ENCODE data around the gene CRLF2. TPM values are rescaled to one million over a fixed set of nuclear protein-coding genes. Genes with fewer than 3 reads are reported as not detected.

The CRLF2 gene
- total RNA-seq, 1 experiment from 2014 or later, result not detected

DNA sequence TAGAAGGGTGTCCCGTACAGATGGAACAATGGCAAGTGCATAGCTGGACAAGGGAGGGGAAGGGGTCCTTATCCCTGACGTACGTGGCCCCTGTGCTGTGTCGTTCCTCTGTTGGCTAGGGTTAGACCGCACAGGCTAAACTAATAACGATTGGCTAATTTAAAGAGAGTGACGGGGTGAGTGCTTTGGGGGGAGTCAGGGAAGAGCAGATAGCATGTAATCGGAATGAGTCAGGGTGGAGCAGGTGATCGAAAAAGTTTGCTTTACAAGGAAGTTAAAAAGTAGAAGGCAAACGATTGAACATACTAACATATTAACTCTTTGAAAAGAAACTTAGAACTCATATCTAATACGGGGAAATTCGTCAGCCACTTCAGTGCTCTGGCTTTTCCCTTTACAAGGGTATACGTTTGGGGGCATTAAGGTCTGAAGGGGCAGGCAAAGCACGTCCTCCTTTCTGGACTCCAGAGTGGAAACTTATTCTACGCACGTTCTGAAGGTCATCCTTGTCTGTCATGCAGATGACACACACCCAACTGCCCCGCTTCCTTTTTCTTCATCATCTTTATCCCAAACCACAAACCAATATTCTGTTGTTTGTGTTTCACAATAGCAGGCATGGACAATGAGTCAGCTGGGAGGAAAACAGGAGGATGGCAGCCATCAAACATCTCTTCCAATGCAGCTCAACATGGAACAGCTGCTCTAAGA, 10.2 kb upstream of the CRLF2 start (continued):
- TF ChIP-seq, protein P1, sequence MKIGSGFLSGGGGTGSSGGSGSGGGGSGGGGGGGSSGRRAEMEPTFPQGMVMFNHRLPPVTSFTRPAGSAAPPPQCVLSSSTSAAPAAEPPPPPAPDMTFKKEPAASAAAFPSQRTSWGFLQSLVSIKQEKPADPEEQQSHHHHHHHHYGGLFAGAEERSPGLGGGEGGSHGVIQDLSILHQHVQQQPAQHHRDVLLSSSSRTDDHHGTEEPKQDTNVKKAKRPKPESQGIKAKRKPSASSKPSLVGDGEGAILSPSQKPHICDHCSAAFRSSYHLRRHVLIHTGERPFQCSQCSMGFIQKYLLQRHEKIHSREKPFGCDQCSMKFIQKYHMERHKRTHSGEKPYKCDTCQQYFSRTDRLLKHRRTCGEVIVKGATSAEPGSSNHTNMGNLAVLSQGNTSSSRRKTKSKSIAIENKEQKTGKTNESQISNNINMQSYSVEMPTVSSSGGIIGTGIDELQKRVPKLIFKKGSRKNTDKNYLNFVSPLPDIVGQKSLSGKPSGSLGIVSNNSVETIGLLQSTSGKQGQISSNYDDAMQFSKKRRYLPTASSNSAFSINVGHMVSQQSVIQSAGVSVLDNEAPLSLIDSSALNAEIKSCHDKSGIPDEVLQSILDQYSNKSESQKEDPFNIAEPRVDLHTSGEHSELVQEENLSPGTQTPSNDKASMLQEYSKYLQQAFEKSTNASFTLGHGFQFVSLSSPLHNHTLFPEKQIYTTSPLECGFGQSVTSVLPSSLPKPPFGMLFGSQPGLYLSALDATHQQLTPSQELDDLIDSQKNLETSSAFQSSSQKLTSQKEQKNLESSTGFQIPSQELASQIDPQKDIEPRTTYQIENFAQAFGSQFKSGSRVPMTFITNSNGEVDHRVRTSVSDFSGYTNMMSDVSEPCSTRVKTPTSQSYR (CRISPR knock-in tag; IDR thresholded peaks at IDR 0.05), result no peak
- TF ChIP-seq ZNF317 (CRISPR knock-in tag; IDR thresholded peaks at IDR 0.05; ENCODE audit: borderline replicate concordance, low read depth) (no peak), CDX4 (CRISPR knock-in tag; IDR thresholded peaks at IDR 0.05; ENCODE audit: borderline replicate concordance) (no peak), ZMAT4 (CRISPR knock-in tag; IDR thresholded peaks at IDR 0.05) (no peak), NFE2L1 (CRISPR knock-in tag; IDR thresholded peaks at IDR 0.05) (no peak), SOX15 (CRISPR knock-in tag; IDR thresholded peaks at IDR 0.05) (no peak), ZNF425 (CRISPR knock-in tag; conservative IDR thresholded peaks at IDR 0.05) (no peak), SP1 (CRISPR knock-in tag; conservative IDR thresholded peaks at IDR 0.05) (no peak), ZBTB43 (CRISPR knock-in tag; IDR thresholded peaks at IDR 0.05) (no peak), FOXP1 (CRISPR knock-in tag; IDR thresholded peaks at IDR 0.05; ENCODE audit: borderline replicate concordance) (no peak), SMAD4 (CRISPR knock-in tag; IDR thresholded peaks at IDR 0.05) (no peak)
- TF ChIP-seq, protein P2, sequence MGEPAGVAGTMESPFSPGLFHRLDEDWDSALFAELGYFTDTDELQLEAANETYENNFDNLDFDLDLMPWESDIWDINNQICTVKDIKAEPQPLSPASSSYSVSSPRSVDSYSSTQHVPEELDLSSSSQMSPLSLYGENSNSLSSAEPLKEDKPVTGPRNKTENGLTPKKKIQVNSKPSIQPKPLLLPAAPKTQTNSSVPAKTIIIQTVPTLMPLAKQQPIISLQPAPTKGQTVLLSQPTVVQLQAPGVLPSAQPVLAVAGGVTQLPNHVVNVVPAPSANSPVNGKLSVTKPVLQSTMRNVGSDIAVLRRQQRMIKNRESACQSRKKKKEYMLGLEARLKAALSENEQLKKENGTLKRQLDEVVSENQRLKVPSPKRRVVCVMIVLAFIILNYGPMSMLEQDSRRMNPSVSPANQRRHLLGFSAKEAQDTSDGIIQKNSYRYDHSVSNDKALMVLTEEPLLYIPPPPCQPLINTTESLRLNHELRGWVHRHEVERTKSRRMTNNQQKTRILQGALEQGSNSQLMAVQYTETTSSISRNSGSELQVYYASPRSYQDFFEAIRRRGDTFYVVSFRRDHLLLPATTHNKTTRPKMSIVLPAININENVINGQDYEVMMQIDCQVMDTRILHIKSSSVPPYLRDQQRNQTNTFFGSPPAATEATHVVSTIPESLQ (CRISPR knock-in tag; IDR thresholded peaks at IDR 0.05), result no peak

DNA sequence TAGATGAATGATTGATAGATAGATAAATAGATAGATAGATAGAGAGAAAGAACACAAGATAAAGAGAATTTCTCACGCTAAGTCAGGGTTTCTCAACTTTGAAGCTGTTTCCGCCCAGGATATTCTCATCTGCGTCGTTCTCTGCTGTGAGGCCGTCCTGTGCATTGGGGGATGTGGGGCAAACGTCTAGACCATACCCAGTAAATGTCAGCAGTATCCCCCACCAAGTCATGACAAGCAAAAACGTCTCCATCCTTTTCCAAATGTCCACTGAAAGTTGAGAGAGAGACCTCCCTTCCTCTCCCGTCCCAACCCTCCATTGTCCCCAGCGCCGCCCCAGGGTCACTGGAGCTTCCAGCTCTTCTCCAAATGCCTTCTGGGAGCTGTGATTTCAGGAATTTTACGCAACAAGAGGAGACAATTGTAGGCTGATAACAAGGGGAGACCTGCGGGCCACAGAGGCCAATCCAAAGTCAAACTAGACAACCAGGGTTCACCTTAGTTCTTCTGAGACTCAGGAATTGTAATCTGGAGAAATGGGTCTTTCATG, 8.9 kb upstream of the CRLF2 start:
- peaks cover 7% of the 10 kb centered on the region for H3K4me1 Mint-ChIP-seq
- POLR2A ChIA-PET, result no interaction called here
- H3K9me3 Mint-ChIP-seq, result peaks cover 25% of the 10 kb centered on the region
- CTCF ChIA-PET, result no interaction called here
- DNase-seq (ENCODE audit: low spot score), result no peak
- no peak for TF ChIP-seq JAZF1 (CRISPR knock-in tag; IDR thresholded peaks at IDR 0.05)
- no peak for TF ChIP-seq NR1H2 (CRISPR knock-in tag; IDR thresholded peaks at IDR 0.05)
- no peak for TF ChIP-seq E2F4 (CRISPR knock-in tag; IDR thresholded peaks at IDR 0.05; ENCODE audit: borderline replicate concordance, low read depth)
- no peak for TF ChIP-seq SOX15 (CRISPR knock-in tag; IDR thresholded peaks at IDR 0.05)
- TF ChIP-seq ZNF671 (CRISPR knock-in tag; IDR thresholded peaks at IDR 0.05), result no peak
- no peak for TF ChIP-seq OVOL2 (CRISPR knock-in tag; IDR thresholded peaks at IDR 0.05; ENCODE audit: borderline replicate concordance)
- H3K4me3 Mint-ChIP-seq, result no peak overlapping the region
- peaks cover 17% of the 10 kb centered on the region for H3K36me3 Mint-ChIP-seq
- no peak for ATAC-seq
- peaks cover 3% of the 10 kb centered on the region; the same call in 1 of the 2 replicates for H3K27me3 Mint-ChIP-seq (ENCODE audit: low read depth)
- no peak overlapping the region for H3K27ac Mint-ChIP-seq
